Keratinocyte (primary cell): ENCODE measurements around the gene INAFM1. TPM values are rescaled to one million over a fixed set of nuclear protein-coding genes. Genes with fewer than 3 reads are reported as not detected.

ENCODE experiments used
- DNase-seq: peaks from one replicate; pipeline ENCODE4 v3.0.0-alpha.2; 2011; ENCODE audit warnings: low read depth, missing footprints, low spot score
- FAIRE-seq: peaks from 2 replicates; lab custom pipeline; 2011; peaks lifted over from hg19 to GRCh38; lab: Jason Lieb, UNC
- H2AFZ ChIP-seq: 2 replicates; pipeline ENCODE4 v1.6.0; 2012; ENCODE audit warnings: low read length, control low read depth, inconsistent platforms; ENCODE audit not compliant: control insufficient read depth
- H3K27ac ChIP-seq: 2 replicates; pipeline ENCODE4 v1.5.1; 2011; ENCODE audit warnings: low read length; ENCODE audit not compliant: control insufficient read depth, insufficient read depth
- H3K27me3 ChIP-seq: 3 replicates; pipeline ENCODE4 v1.6.0; 2011; ENCODE audit warnings: low read length; ENCODE audit not compliant: control insufficient read depth, insufficient read depth; ENCODE audit errors: extremely low read depth
- H3K36me3 ChIP-seq, 2 experiments: 2 replicates in 1 of 2; 3 replicates in 1 of 2; pipeline ENCODE4 v1.5.1; 2011; ENCODE audit warnings: low read length in 2 of 2, mild to moderate bottlenecking in 1 of 2; ENCODE audit not compliant: control insufficient read depth in 2 of 2, insufficient read depth in 2 of 2; ENCODE audit errors: extremely low read depth in 1 of 2
- H3K4me1 ChIP-seq: 3 replicates; pipeline ENCODE4 v1.5.1; 2011; ENCODE audit warnings: low read length; ENCODE audit not compliant: control insufficient read depth, insufficient read depth; ENCODE audit errors: extremely low read depth
- H3K4me2 ChIP-seq: 3 replicates; pipeline ENCODE4 v1.6.0; 2011; ENCODE audit warnings: low read depth, low read length; ENCODE audit not compliant: control insufficient read depth, insufficient read depth; ENCODE audit errors: extremely low read depth
- H3K4me3 ChIP-seq, 3 experiments: fragments of 200-600 bp in 1 of 3; sonication (generic) in 1 of 3; 2 replicates in 2 of 3; 3 replicates in 1 of 3; pipeline ENCODE4 v1.5.1; 2011 to 2016; ENCODE audit warnings: low read length in 3 of 3, mild to moderate bottlenecking in 3 of 3, control low read depth in 2 of 3, inconsistent platforms in 1 of 3, low read depth in 1 of 3, mixed read lengths in 1 of 3, mixed run types in 1 of 3, moderate library complexity in 1 of 3; ENCODE audit not compliant: control insufficient read depth in 2 of 3, insufficient read depth in 2 of 3; ENCODE audit errors: extremely low read depth in 1 of 3
- H3K79me2 ChIP-seq: 2 replicates; pipeline ENCODE4 v1.6.0; 2012; ENCODE audit warnings: low read length; ENCODE audit not compliant: control insufficient read depth, insufficient read depth
- H3K9ac ChIP-seq: 3 replicates; pipeline ENCODE4 v1.6.0; 2011; ENCODE audit warnings: low read length; ENCODE audit not compliant: control insufficient read depth, insufficient read depth; ENCODE audit errors: extremely low read depth
- H3K9me1 ChIP-seq: 3 replicates; pipeline ENCODE4 v1.6.0; 2011; ENCODE audit warnings: low read length; ENCODE audit not compliant: control insufficient read depth, insufficient read depth; ENCODE audit errors: extremely low read depth
- H3K9me3 ChIP-seq: 2 replicates; pipeline ENCODE4 v1.5.1; 2012; ENCODE audit warnings: low read depth, low read length; ENCODE audit not compliant: control insufficient read depth
- H4K20me1 ChIP-seq: 3 replicates; pipeline ENCODE4 v1.6.0; 2011; ENCODE audit warnings: low read length; ENCODE audit not compliant: control insufficient read depth, insufficient read depth; ENCODE audit errors: extremely low read depth
- CTCF ChIP-seq, 3 experiments: IDR thresholded peaks in 1 of 3; conservative IDR thresholded peaks in 1 of 3; optimal IDR thresholded peaks in 1 of 3; 2 replicates in 2 of 3; 3 replicates in 1 of 3; pipeline versions ENCODE3 to v1.5.1; 2011; ENCODE audit warnings: low read length in 3 of 3, mild to moderate bottlenecking in 3 of 3, moderate library complexity in 2 of 3, control low read depth in 1 of 3, inconsistent platforms in 1 of 3; ENCODE audit not compliant: insufficient read depth in 2 of 3; ENCODE audit errors: extremely low read depth in 1 of 3
- EZH2 ChIP-seq: IDR thresholded peaks from one replicate; pipeline ENCODE4 v1.6.1; 2012; ENCODE audit warnings: inconsistent platforms, mild to moderate bottlenecking, low read length, moderate library complexity
- dilution Hi-C: fragments of 300-500 bp; cut with MboI; formaldehyde crosslinking; loops from one replicate; pipeline ENCODE4 v1.7.0; 2020; ENCODE audit warnings: low sequenced_read_pairs; ENCODE audit not compliant: extremely low pct_ligation_motif_present
- polyA plus RNA-seq, 5 experiments: library from polyadenylated mRNA; depleted of rRNA in 3 of 5; stranded (reverse) in 3 of 5; stranded (forward) in 1 of 5; unstranded in 1 of 5; fragments of >200 nt; gene quantifications; 1 replicate in 1 of 5; 2 replicates in 3 of 5; 3 replicates in 1 of 5; pipeline versions ENCODE4 v1.2.1 to v1.2.3, GENCODE V29; 2011 to 2012; ENCODE audit warnings: missing spikeins in 2 of 5, low read depth in 1 of 5, low replicate concordance in 1 of 5

INAFM1 gene
- polyA plus RNA-seq, 1 donor (not counting 4 experiments of a cell fraction or from before 2014, with no cell fraction given) = 0.35 TPM

- peaks cover 0 to 10% of the 10 kb centered on the region in 2 experiments for H3K36me3 ChIP-seq
- H4K20me1 ChIP-seq = no peaks in the 10 kb centered on the region
- H3K9ac ChIP-seq = peak overlapping the region; percentile 28
- H3K4me2 ChIP-seq = peak overlapping the region; percentile 71
- peak overlapping the region; percentile 8 for H3K27ac ChIP-seq
- H3K4me1 ChIP-seq = peaks cover 34% of the 10 kb centered on the region
- H3K9me3 ChIP-seq = no peaks in the 10 kb centered on the region
- peak overlapping the region in 1 of 3 experiments; percentile 35 for H3K4me3 ChIP-seq
- H3K79me2 ChIP-seq = no peaks in the 10 kb centered on the region
- H2AFZ ChIP-seq = peak overlapping the region; percentile 15
- TF ChIP-seq CTCF (optimal IDR thresholded peaks at IDR 0.05 in 1 of 3, IDR thresholded peaks at IDR 0.05 in 1 of 3, conservative IDR thresholded peaks at IDR 0.05 in 1 of 3; ENCODE audit: extremely low read depth in 1 of 3, insufficient read depth in 2 of 3, low read length in 3 of 3) (no peak), EZH2 (no peak)
- no peak for DNase-seq
- peaks cover 2% of the 10 kb centered on the region for H3K9me1 ChIP-seq
- dilution Hi-C loops = no loop called here
- no peaks in the 10 kb centered on the region for H3K27me3 ChIP-seq
- FAIRE-seq = no peak
These were observed 34.1 kb upstream of the INAFM1 start for GRCh38 chr19:47240556-47240955.

GRCh38 chr19:47240996-47241918 lies 33.4 kb upstream of the INAFM1 start:
- Histone ChIP-seq H2AFZ (peak overlapping the region; percentile 65), H3K4me2 (peak overlapping the region; percentile 71), H3K79me2 (no peaks in the 10 kb centered on the region), H3K4me3 (peak overlapping the region in 2 of 3 experiments; percentile 35 to 47), H3K36me3 (peaks cover 0 to 10% of the 10 kb centered on the region in 2 experiments), H3K27me3 (no peaks in the 10 kb centered on the region), H3K27ac (peak overlapping the region; percentile 62), H3K9ac (peak overlapping the region; percentile 60), H3K4me1 (peaks cover 34% of the 10 kb centered on the region), H3K9me3 (no peaks in the 10 kb centered on the region), H3K9me1 (peaks cover 2% of the 10 kb centered on the region), H4K20me1 (no peaks in the 10 kb centered on the region)
- dilution Hi-C loops = no loop called here
- FAIRE-seq (no peak), DNase-seq (no peak)
- TF ChIP-seq CTCF (optimal IDR thresholded peaks at IDR 0.05 in 1 of 3, IDR thresholded peaks at IDR 0.05 in 1 of 3, conservative IDR thresholded peaks at IDR 0.05 in 1 of 3; ENCODE audit: extremely low read depth in 1 of 3, insufficient read depth in 2 of 3, low read length in 3 of 3) (no peak), EZH2 (no peak)
